Heart left ventricle (tissue), 13 donors: ENCODE data around the gene ENO1.

Experiments
- POLR2A ChIP-seq, 2 donors: fragments of 450-650 bp; IDR thresholded peaks; one replicate each; pipeline ENCODE4 v1.6.1; 2017; ENCODE audit warnings: antibody characterized with exemption in 2 of 2, mild to moderate bottlenecking in 2 of 2, moderate library complexity in 2 of 2
- TF ChIP-seq, protein P1 (sequence below), 12 donors: fragments of 200-600 bp; sonication (generic) in 4 of 12; IDR thresholded peaks; one replicate each; pipeline versions ENCODE4 v1.5.0 to v1.8.0; 2018 to 2022; ENCODE audit warnings: antibody characterized with exemption in 12 of 12, mild to moderate bottlenecking in 5 of 12
- donor health status: ischemic (EF 13 %, LVEDD 7.1; RV severe dilation, severe dysfunction).
- donor health status: DM: no; HTN: yes; CAD: no.
- donor health status: DM: no; HTN: no; CAD: no.
- donor health status: ischemic (EF 25% LVEDD 6.9; RV normal size, moderate dysfunction).
- donor health status: ischemic (EF 25% LVEDD 5.7; RV mildly dilated, moderate dysfunction).
- donor health status: ischemic (EF 35%, LVEDD 5.7; RV mildly dilated, moderate dysfunction).
- donor health status: nonischemic (EF 11% LVEDD 7.7; RV severe dilation, severe dysfunction).
- donor health status: DM: yes; HTN: yes; CAD: no.
- donor health status: PGD.
- donor health status: ischemic (EF 29% LVEDD 5.4; RV normal size, mild dysfunction).
- donor health status: nonischemic (EF 23%, LVEDD 6.1; RV moderate dilation, normal function).

- TF ChIP-seq, protein P1, sequence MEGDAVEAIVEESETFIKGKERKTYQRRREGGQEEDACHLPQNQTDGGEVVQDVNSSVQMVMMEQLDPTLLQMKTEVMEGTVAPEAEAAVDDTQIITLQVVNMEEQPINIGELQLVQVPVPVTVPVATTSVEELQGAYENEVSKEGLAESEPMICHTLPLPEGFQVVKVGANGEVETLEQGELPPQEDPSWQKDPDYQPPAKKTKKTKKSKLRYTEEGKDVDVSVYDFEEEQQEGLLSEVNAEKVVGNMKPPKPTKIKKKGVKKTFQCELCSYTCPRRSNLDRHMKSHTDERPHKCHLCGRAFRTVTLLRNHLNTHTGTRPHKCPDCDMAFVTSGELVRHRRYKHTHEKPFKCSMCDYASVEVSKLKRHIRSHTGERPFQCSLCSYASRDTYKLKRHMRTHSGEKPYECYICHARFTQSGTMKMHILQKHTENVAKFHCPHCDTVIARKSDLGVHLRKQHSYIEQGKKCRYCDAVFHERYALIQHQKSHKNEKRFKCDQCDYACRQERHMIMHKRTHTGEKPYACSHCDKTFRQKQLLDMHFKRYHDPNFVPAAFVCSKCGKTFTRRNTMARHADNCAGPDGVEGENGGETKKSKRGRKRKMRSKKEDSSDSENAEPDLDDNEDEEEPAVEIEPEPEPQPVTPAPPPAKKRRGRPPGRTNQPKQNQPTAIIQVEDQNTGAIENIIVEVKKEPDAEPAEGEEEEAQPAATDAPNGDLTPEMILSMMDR (IDR thresholded peaks at IDR 0.05): no peak
- TF ChIP-seq POLR2A (IDR thresholded peaks at IDR 0.05): no peak
These were observed 52.5 kb downstream of the ENO1 start for GRCh38 chr1:8825985-8826481.
